ENCODE measurements around the gene PBRM1.

The PBRM1 gene

DNA sequence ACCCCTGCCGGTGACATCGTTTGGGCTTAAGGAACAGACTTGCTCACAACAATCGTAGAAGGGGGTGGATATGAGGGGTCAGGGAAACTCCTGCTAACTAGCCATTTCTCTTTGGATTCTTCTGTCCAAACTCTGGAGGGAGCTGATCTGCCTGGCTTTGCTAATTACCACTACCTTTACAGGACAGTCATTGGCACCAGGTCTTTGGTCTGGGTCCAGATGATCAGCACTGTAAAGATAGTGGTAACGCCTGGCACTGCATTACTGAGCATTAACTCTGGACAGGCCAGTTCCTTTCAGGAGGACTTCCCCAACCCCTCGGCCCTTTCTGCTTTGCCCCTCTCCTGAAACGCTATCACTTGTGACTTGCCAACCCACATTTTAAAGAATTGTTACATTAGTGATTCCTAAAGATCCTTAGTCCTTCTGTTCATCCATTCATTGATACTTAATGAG is 148.5 kb downstream of the PBRM1 start:
- Histone ChIP-seq H3K27ac (peak overlapping the region; percentile 75 to 94), H3K4me3 (peak overlapping the region; percentile 91)
- no peak for DNase-seq (ENCODE audit: low spot score)
- TF ChIP-seq CTCF (IDR thresholded peaks at IDR 0.05) = no peak

GRCh38 chr3:52536369-52537164 is 149.1 kb downstream of the PBRM1 start, which contains the start of gene UQCC5:
UQCC5 (plus strand) TSS chr3:52536605; CDS start chr3:52536756, 151 bp downstream.
- TF ChIP-seq CTCF (IDR thresholded peaks at IDR 0.05) = no peak
- Histone ChIP-seq H3K4me3 (peak within 1 kb of the TSS; percentile 91), H3K27ac (peak within 1 kb of the TSS; percentile 75 to 94)
- peak; percentile 99 for DNase-seq (ENCODE audit: low spot score)

GRCh38 chr3:52536112-52536368 is 149.7 kb downstream of the PBRM1 start:
- no peak for DNase-seq (ENCODE audit: low spot score)
- TF ChIP-seq CTCF (IDR thresholded peaks at IDR 0.05) = no peak
- Histone ChIP-seq H3K4me3 (peak overlapping the region; percentile 91), H3K27ac (peak overlapping the region; percentile 61 to 94)

GRCh38 chr3:52535411-52536111 is 150.2 kb downstream of the PBRM1 start:
- DNase-seq (ENCODE audit: low spot score) = no peak
- H3K4me3 ChIP-seq = peak overlapping the region; percentile 91
- H3K27ac ChIP-seq = peak overlapping the region; percentile 83 to 94
- TF ChIP-seq CTCF (IDR thresholded peaks at IDR 0.05) = no peak

DNA sequence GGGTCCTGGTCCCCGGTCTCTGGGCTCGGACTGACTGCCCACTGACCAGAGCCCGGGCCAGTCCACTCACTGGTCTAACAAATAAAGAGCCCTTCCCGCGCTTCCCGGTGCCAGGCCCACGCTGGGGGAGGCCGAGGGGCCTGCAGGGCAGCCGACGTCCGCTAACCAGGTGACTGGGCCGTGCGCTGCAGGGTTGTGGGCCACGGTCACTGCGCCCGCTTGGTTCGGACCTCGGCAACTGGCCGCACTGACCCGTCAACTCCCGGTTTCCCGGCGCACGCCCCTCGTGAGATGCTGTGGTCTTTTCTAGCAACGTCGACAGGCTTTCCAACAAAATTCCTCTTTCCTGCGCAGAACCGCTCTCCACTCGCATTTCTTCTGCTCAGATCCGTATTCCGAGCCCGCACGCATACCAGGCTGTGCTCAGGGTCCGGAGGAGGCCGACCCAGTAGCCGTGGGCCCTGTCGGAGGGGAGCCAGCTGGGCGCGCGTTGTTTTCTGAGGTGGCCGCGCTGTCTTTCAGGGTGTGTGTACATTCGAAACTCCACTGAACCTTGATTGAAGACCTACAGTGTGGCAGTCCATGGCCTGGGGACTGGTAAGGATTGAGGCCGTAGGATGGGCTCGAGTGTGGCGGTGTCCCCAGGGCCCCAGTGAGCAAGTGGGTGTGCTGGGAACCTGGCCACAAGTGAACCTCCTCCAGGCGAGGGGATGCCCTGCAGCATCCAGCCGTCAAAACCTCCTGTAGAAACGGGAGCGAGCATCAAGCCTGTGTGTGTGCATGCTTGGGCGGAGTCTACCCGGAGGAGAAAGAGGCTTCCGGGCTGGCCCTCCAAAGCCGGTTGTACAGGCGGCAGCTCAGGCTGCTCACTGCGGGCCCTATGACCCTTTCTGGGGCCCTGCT is 151.2 kb downstream of the PBRM1 start:
- peak overlapping the region; percentile 86 for H3K4me3 ChIP-seq
- TF ChIP-seq CTCF (IDR thresholded peaks at IDR 0.05) = no peak

GRCh38 chr3:52533623-52534280 is 152.0 kb downstream of the PBRM1 start, which contains the start of gene NT5DC2:
NT5DC2 (minus strand) TSS chr3:52533857; CDS start chr3:52533737, 120 bp downstream.
- peak within 1 kb of the TSS; percentile 83 to 94 for H3K27ac ChIP-seq
- TF ChIP-seq CTCF (IDR thresholded peaks at IDR 0.05) = no peak
- peak; percentile 82 for DNase-seq (ENCODE audit: low spot score)
- peak within 1 kb of the TSS; percentile 86 for H3K4me3 ChIP-seq

More for the DNA sequence above, 151.2 kb downstream of the PBRM1 start:
- H3K27ac ChIP-seq = peak overlapping the region; percentile 83 to 94
- peak; percentile 80 for DNase-seq (ENCODE audit: low spot score)
